H1 (cell line): Measurements from ENCODE around the gene SAMD4A. TPM values are rescaled to one million over a fixed set of nuclear protein-coding genes. Genes with fewer than 3 reads are reported as not detected.

Experiments
- CTCF ChIA-PET: fragments of 300-600 bp; sonication (Branson Sonifier 250); formaldehyde crosslinking; loops from one replicate; lab custom pipeline; 2021; ENCODE audit not compliant: partially characterized antibody; lab: Charles Lee
- POLR2A ChIA-PET: fragments of 300-600 bp; sonication (Branson Sonifier 250); formaldehyde crosslinking; loops from one replicate; lab custom pipeline; 2021; ENCODE audit warnings: inconsistent platforms; ENCODE audit not compliant: partially characterized antibody; lab: Charles Lee
- DNase-seq, 2 experiments: peaks; one replicate each; pipeline versions ENCODE4 v3.0.0 to v3.0.0-alpha.2; 2010 to 2022; ENCODE audit warnings: low spot score in 2 of 2, low read depth in 1 of 2, mixed read lengths in 1 of 2
- FAIRE-seq: peaks from 2 replicates; lab custom pipeline; 2011; peaks lifted over from hg19 to GRCh38; lab: Jason Lieb, UNC
- H2AFZ ChIP-seq: 2 replicates; pipeline ENCODE4 v1.8.1; 2012; ENCODE audit warnings: low read length, inconsistent platforms
- H2AK5ac ChIP-seq: 2 replicates; pipeline ENCODE4 v1.6.1; 2013; ENCODE audit warnings: low read depth, low read length
- H2BK120ac ChIP-seq: replicated peaks from 2 replicates; pipeline ENCODE3; 2013; ENCODE audit warnings: low read depth, low read length, inconsistent platforms
- H2BK12ac ChIP-seq: 2 replicates; pipeline ENCODE4 v1.6.1; 2013; ENCODE audit warnings: low read depth, low read length
- H2BK15ac ChIP-seq: 2 replicates; pipeline ENCODE4 v1.6.1; 2013; ENCODE audit warnings: low read length
- H2BK20ac ChIP-seq: 2 replicates; pipeline ENCODE4 v1.6.1; 2013; ENCODE audit warnings: low read length
- H2BK5ac ChIP-seq: 2 replicates; pipeline ENCODE4 v1.6.1; 2013; ENCODE audit warnings: low read depth, low read length
- H3K14ac ChIP-seq: 2 replicates; pipeline ENCODE4 v1.6.1; 2013; ENCODE audit warnings: inconsistent platforms; ENCODE audit not compliant: insufficient read length
- H3K18ac ChIP-seq: 2 replicates; pipeline ENCODE4 v1.6.1; 2013; ENCODE audit warnings: low read length; ENCODE audit errors: extremely low read depth
- H3K23ac ChIP-seq: 2 replicates; pipeline ENCODE4 v1.6.1; 2013; ENCODE audit warnings: inconsistent platforms; ENCODE audit not compliant: insufficient read length
- H3K23me2 ChIP-seq: 2 replicates; pipeline ENCODE4 v1.6.1; 2013; ENCODE audit warnings: low read depth, low read length
- H3K27ac ChIP-seq: 2 replicates; pipeline ENCODE4 v1.6.1; 2011; ENCODE audit warnings: low read depth, low read length, inconsistent platforms
- H3K27me3 ChIP-seq, 4 experiments: replicated peaks in 1 of 4; 1 replicate in 1 of 4; 2 replicates in 3 of 4; pipeline versions ENCODE4 v1.6.1 to v1.8.1; 2011 to 2013; ENCODE audit warnings: low read length in 3 of 4, mild to moderate bottlenecking in 3 of 4, inconsistent platforms in 2 of 4, mixed read lengths in 2 of 4, moderate library complexity in 1 of 4; ENCODE audit not compliant: control insufficient read depth in 3 of 4, insufficient read depth in 3 of 4; ENCODE audit errors: extremely low read depth in 1 of 4
- H3K36me3 ChIP-seq, 4 experiments: 2 replicates each; pipeline versions ENCODE4 v1.6.1 to v1.8.1; 2011 to 2013; ENCODE audit warnings: mild to moderate bottlenecking in 4 of 4, low read length in 3 of 4, moderate library complexity in 2 of 4, control low read depth in 1 of 4, inconsistent platforms in 1 of 4; ENCODE audit not compliant: insufficient read depth in 4 of 4, control insufficient read depth in 2 of 4
- H3K4ac ChIP-seq: replicated peaks from 2 replicates; pipeline ENCODE3; 2013; ENCODE audit warnings: low read length, low read depth, mixed read lengths, inconsistent platforms; ENCODE audit not compliant: insufficient read length
- H3K4me1 ChIP-seq, 4 experiments: replicated peaks in 1 of 4; 1 replicate in 1 of 4; 2 replicates in 3 of 4; pipeline versions ENCODE4 v1.6.1 to v1.8.1; 2011 to 2013; ENCODE audit warnings: low read length in 3 of 4, inconsistent platforms in 2 of 4, mixed read lengths in 1 of 4; ENCODE audit not compliant: insufficient read depth in 4 of 4, control insufficient read depth in 3 of 4
- H3K4me2 ChIP-seq, 2 experiments: 2 replicates each; pipeline versions ENCODE4 v1.6.1 to v1.8.1; 2011 to 2013; ENCODE audit warnings: low read depth in 2 of 2, low read length in 2 of 2, control low read depth in 1 of 2, inconsistent platforms in 1 of 2, mild to moderate bottlenecking in 1 of 2; ENCODE audit not compliant: insufficient read depth in 1 of 2
- H3K4me3 ChIP-seq, 4 experiments: fragments of 200-600, 300-600 bp in 1 of 4; sonication (generic), shearing (Covaris generic), sonication (Bioruptor Twin) in 1 of 4; 2 replicates each; pipeline versions ENCODE4 v1.5.1 to v1.8.1; 2011 to 2016; ENCODE audit warnings: low read length in 4 of 4, low read depth in 3 of 4, control low read depth in 2 of 4, inconsistent platforms in 2 of 4, mild to moderate bottlenecking in 2 of 4, mixed read lengths in 1 of 4, moderate library complexity in 1 of 4; ENCODE audit not compliant: insufficient read depth in 2 of 4; ENCODE audit errors: extremely low read depth in 1 of 4
- H3K56ac ChIP-seq: replicated peaks from 2 replicates; pipeline ENCODE3; 2013; ENCODE audit warnings: low read depth, mild to moderate bottlenecking, mixed read lengths, low read length, inconsistent platforms; ENCODE audit not compliant: insufficient read length
- H3K79me1 ChIP-seq: 2 replicates; pipeline ENCODE4 v1.6.1; 2013; ENCODE audit warnings: low read depth, low read length, control low read depth
- H3K79me2 ChIP-seq, 2 experiments: 2 replicates each; pipeline versions ENCODE4 v1.6.1 to v1.8.1; 2012 to 2013; ENCODE audit warnings: low read length in 2 of 2, mild to moderate bottlenecking in 2 of 2, inconsistent platforms in 1 of 2; ENCODE audit not compliant: insufficient read depth in 2 of 2, control insufficient read depth in 1 of 2
- H3K9ac ChIP-seq, 4 experiments: replicated peaks in 1 of 4; 1 replicate in 1 of 4; 2 replicates in 3 of 4; pipeline versions ENCODE4 v1.6.1 to v1.8.1; 2011 to 2013; ENCODE audit warnings: low read depth in 3 of 4, low read length in 3 of 4, control low read depth in 2 of 4, mild to moderate bottlenecking in 2 of 4, moderate library complexity in 2 of 4, inconsistent platforms in 1 of 4; ENCODE audit errors: extremely low read depth in 1 of 4
- H3K9me3 ChIP-seq, 2 experiments: 2 replicates each; pipeline versions ENCODE4 v1.6.1 to v1.8.1; 2012 to 2013; ENCODE audit warnings: mild to moderate bottlenecking in 2 of 2, moderate library complexity in 2 of 2, control low read depth in 1 of 2, inconsistent platforms in 1 of 2, low read depth in 1 of 2, low read length in 1 of 2, mixed read lengths in 1 of 2; ENCODE audit not compliant: insufficient read depth in 2 of 2
- H4K20me1 ChIP-seq, 2 experiments: replicated peaks in 1 of 2; 2 replicates each; pipeline versions ENCODE3 to v1.8.1; 2011 to 2013; ENCODE audit warnings: inconsistent platforms in 2 of 2, low read length in 2 of 2, mild to moderate bottlenecking in 1 of 2; ENCODE audit not compliant: insufficient read depth in 2 of 2, control insufficient read depth in 1 of 2
- H4K5ac ChIP-seq: 2 replicates; pipeline ENCODE4 v1.6.1; 2013; ENCODE audit warnings: low read length, low read depth, mixed read lengths, inconsistent platforms; ENCODE audit not compliant: insufficient read length
- H4K8ac ChIP-seq: 2 replicates; pipeline ENCODE4 v1.8.0; 2013; ENCODE audit warnings: mild to moderate bottlenecking, moderate library complexity, low read length, inconsistent platforms; ENCODE audit not compliant: insufficient read depth; ENCODE audit errors: extremely low read depth
- H4K91ac ChIP-seq: replicated peaks from 2 replicates; pipeline ENCODE3; 2013; ENCODE audit warnings: low read length, mixed read lengths, inconsistent platforms; ENCODE audit not compliant: insufficient read length
- CBX5 ChIP-seq: fragments of 300-800, 300-1000 bp; sonication (generic); IDR thresholded peaks from 2 replicates; pipeline ENCODE4 v1.7.1; 2016; ENCODE audit warnings: antibody characterized with exemption, low read length, low read depth
- HDAC6 ChIP-seq: IDR thresholded peaks from one replicate; pipeline ENCODE4 v1.7.1; 2012; ENCODE audit warnings: low read depth, mild to moderate bottlenecking, inconsistent platforms, low read length, moderate library complexity
- KDM4A ChIP-seq: IDR thresholded peaks from one replicate; pipeline ENCODE4 v1.7.1; 2012; ENCODE audit warnings: low read depth, mild to moderate bottlenecking, moderate library complexity, low read length, inconsistent platforms; ENCODE audit not compliant: severe bottlenecking
- KDM5A ChIP-seq: fragments of 200-600 bp; IDR thresholded peaks from 2 replicates; pipeline ENCODE4 v1.7.1; 2012; ENCODE audit warnings: mild to moderate bottlenecking, low read length, inconsistent platforms, mixed read lengths
- SIX5 ChIP-seq: IDR thresholded peaks from 2 replicates; pipeline ENCODE4 v1.6.1; 2011; ENCODE audit warnings: mild to moderate bottlenecking, low read depth, low read length
- SUZ12 ChIP-seq: fragments of 200-600 bp; sonication (generic); IDR thresholded peaks from 2 replicates; pipeline ENCODE4 v1.6.1; 2012; ENCODE audit warnings: mild to moderate bottlenecking, inconsistent platforms, low read length, moderate library complexity, mixed read lengths
- TAF1 ChIP-seq: IDR thresholded peaks from 2 replicates; pipeline ENCODE4 v1.6.1; 2011; ENCODE audit warnings: mild to moderate bottlenecking, low read depth, low read length
- USF2 ChIP-seq: IDR thresholded peaks from 2 replicates; pipeline ENCODE4 v1.6.1; 2011; ENCODE audit warnings: low read length, improper control_type of control experiment
- WGBS, 2 experiments: shearing (Covaris generic) in 1 of 2; methylation state at CpG; one replicate each; pipeline versions ENCODE4 v1.1.6 to v1.1.7; 2013 to 2015; ENCODE audit warnings: low lambda C conversion rate in 2 of 2, mixed read lengths in 2 of 2, inconsistent platforms in 1 of 2, low coverage in 1 of 2, missing lambda C conversion rate in 1 of 2; ENCODE audit not compliant: insufficient replicate concordance in 2 of 2, insufficient coverage in 1 of 2, insufficient read length in 1 of 2; ENCODE audit errors: extremely low coverage in 1 of 2, missing lambda C conversion rate in 1 of 2; 5-methylcytosine and 5-hydroxymethylcytosine counted together
- polyA plus RNA-seq, 7 experiments: library from polyadenylated mRNA; depleted of rRNA in 3 of 7; stranded (reverse) in 5 of 7; unstranded in 2 of 7; fragments of >200 nt in 5 of 7; fragments of 200-250 nt in 2 of 7; gene quantifications; 1 replicate in 5 of 7; 2 replicates in 1 of 7; 4 replicates in 1 of 7; pipeline versions ENCODE4 v1.2.1 to v1.2.3, GENCODE V29; 2011 to 2013; ENCODE audit warnings: missing spikeins in 2 of 7, mixed read lengths in 2 of 7
- total RNA-seq: library from RNA; stranded (reverse); fragmentation: NEBNext Ultra II Directional; extraction: Animal tissue kit (Norgen Biotek cat#: 25700); gene quantifications from 2 replicates; pipeline ENCODE4 v1.2.1, GENCODE V29; 2021
- TF ChIP-seq, protein P1 (sequence below), 3 experiments: IDR thresholded peaks; 1 replicate in 2 of 3; 2 replicates in 1 of 3; pipeline versions ENCODE4 v1.5.1 to v1.6.1; 2011; ENCODE audit warnings: low read length in 3 of 3, mild to moderate bottlenecking in 3 of 3, inconsistent platforms in 2 of 3, low read depth in 1 of 3, moderate library complexity in 1 of 3; ENCODE audit not compliant: insufficient read depth in 1 of 3; ENCODE audit errors: control extremely low read depth in 1 of 3

SAMD4A gene
- total and polyA plus RNA-seq, 2 of the 8 experiments (the other 6 are each of a cell fraction or from before 2014, with no cell fraction given) = 2.4 to 12.3 TPM

DNA sequence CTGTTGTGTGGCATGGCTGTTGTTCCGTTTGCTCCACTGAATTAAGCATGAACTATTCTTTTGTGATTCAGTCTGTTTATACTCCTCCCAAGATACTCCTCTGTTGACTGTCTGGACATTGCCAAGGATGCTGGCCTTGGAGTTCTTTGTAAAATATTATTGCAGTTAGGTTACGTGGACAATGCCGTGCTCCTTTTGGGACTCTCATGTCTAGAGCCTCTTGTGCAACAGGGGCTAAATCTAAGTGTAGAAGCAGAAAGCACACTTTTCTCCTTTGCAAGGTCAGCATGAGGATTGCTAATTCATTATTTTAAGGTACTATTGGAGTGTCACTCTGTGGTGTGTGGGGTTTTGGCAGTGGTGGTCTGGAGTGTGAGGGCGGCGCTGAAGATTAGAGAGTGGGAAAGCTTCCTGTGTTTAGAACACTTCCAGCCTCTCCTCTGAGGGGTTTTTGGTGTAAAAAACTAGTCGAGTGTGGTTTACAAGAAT, 125.4 kb downstream of the SAMD4A start:
- ChIA-PET POLR2A (interaction anchor here (1.5 kb wide), 1 partner anchor 31 kb away, joined by 3 read pairs; no protein-coding TSS in a partner anchor), CTCF (interaction anchor here (0.7 to 7.4 kb wide), 8 partner anchors 9 to 117 kb away, joined by 3 to 108 read pairs (median 3); no protein-coding TSS in a partner anchor)
- H3K56ac ChIP-seq = no peak overlapping the region
- peaks cover 0 to 6% (median 0%) of the 10 kb centered on the region in 4 experiments; a peak in 3 of 7 replicates for H3K4me1 ChIP-seq
- H3K4me3 ChIP-seq = no peak overlapping the region
- DNase-seq (no peak), FAIRE-seq (no peak)
- H3K9me3 ChIP-seq = no peaks in the 10 kb centered on the region
- H3K27me3 ChIP-seq = no peaks in the 10 kb centered on the region
- H3K9ac ChIP-seq = peak overlapping the region in 1 of 4 experiments; percentile 1; a peak in 1 of 7 replicates
- H2BK15ac ChIP-seq = no peak overlapping the region; the same call in 1 of the 2 replicates
- no peak overlapping the region for H3K27ac ChIP-seq
- H2BK12ac ChIP-seq = no peak overlapping the region
- no peaks in the 10 kb centered on the region for H3K23me2 ChIP-seq
- no peak overlapping the region for H3K4me2 ChIP-seq
- H4K20me1 ChIP-seq = no peaks in the 10 kb centered on the region
- no peak overlapping the region for H4K5ac ChIP-seq
- no peak overlapping the region for H3K4ac ChIP-seq
- H3K14ac ChIP-seq = no peak overlapping the region
- H4K91ac ChIP-seq = no peak overlapping the region
- no peak overlapping the region for H2BK5ac ChIP-seq
- H2BK120ac ChIP-seq = no peak overlapping the region
- WGBS, 2 experiments = 94% methylated on average over 6 of the region's 6 CpGs; no CpG with 5 or more reads in 1 of the 2 experiments
- H4K8ac ChIP-seq = no peak overlapping the region
- H2BK20ac ChIP-seq = peak overlapping the region; percentile 21; the same call in 1 of the 2 replicates
- no peak overlapping the region for H2AFZ ChIP-seq
- no peaks in the 10 kb centered on the region for H3K79me2 ChIP-seq
- no peak overlapping the region for H2AK5ac ChIP-seq
- no peaks in the 10 kb centered on the region for H3K36me3 ChIP-seq
- H3K79me1 ChIP-seq = peaks cover 3% of the 10 kb centered on the region
- no peak overlapping the region for H3K18ac ChIP-seq
- H3K23ac ChIP-seq = no peak overlapping the region
- TF ChIP-seq USF2 (no peak), SUZ12 (no peak), HDAC6 (no peak), KDM4A (no peak), SIX5 (no peak), CBX5 (no peak), TAF1 (no peak), KDM5A (no peak)
- TF ChIP-seq, protein P1, sequence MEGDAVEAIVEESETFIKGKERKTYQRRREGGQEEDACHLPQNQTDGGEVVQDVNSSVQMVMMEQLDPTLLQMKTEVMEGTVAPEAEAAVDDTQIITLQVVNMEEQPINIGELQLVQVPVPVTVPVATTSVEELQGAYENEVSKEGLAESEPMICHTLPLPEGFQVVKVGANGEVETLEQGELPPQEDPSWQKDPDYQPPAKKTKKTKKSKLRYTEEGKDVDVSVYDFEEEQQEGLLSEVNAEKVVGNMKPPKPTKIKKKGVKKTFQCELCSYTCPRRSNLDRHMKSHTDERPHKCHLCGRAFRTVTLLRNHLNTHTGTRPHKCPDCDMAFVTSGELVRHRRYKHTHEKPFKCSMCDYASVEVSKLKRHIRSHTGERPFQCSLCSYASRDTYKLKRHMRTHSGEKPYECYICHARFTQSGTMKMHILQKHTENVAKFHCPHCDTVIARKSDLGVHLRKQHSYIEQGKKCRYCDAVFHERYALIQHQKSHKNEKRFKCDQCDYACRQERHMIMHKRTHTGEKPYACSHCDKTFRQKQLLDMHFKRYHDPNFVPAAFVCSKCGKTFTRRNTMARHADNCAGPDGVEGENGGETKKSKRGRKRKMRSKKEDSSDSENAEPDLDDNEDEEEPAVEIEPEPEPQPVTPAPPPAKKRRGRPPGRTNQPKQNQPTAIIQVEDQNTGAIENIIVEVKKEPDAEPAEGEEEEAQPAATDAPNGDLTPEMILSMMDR (IDR thresholded peaks at IDR 0.05; ENCODE audit: control extremely low read depth in 1 of 3, insufficient read depth in 1 of 3, low read depth in 1 of 3, low read length in 3 of 3) = no peak
